Esophagus muscularis mucosa (tissue), 4 donors: ENCODE results near the gene AGBL1. TPM values are rescaled to one million over a fixed set of nuclear protein-coding genes. Genes with fewer than 3 reads are reported as not detected.

ENCODE experiments used
- DNase-seq: peaks from one replicate; pipeline ENCODE4 v3.0.0-alpha.2; 2017; ENCODE audit errors: extremely low spot score
- H3K27ac ChIP-seq, 4 donors: fragments of 200-600 bp; sonication (generic); replicated peaks in 1 of 4; 1 replicate in 3 of 4; 2 replicates in 1 of 4; pipeline ENCODE4 v1.5.1; 2016 to 2019; ENCODE audit warnings: mild to moderate bottlenecking in 1 of 4
- H3K27me3 ChIP-seq, 4 donors: fragments of 200-600 bp; sonication (generic); one replicate each; pipeline versions ENCODE4 v1.5.1 to v1.6.0; 2016 to 2019
- H3K36me3 ChIP-seq, 4 donors: fragments of 200-600 bp; sonication (generic); one replicate each; pipeline ENCODE4 v1.5.1; 2016 to 2019
- H3K4me1 ChIP-seq, 4 donors: fragments of 200-600 bp; sonication (generic); one replicate each; pipeline ENCODE4 v1.5.1; 2016 to 2019
- H3K4me3 ChIP-seq, 4 donors: fragments of 200-600 bp; sonication (generic); 1 replicate in 2 of 4; 2 replicates in 2 of 4; pipeline ENCODE4 v1.5.1; 2016 to 2019; ENCODE audit warnings: mild to moderate bottlenecking in 4 of 4, moderate library complexity in 1 of 4
- H3K9me3 ChIP-seq, 4 donors: fragments of 200-600 bp; sonication (generic); 1 replicate in 3 of 4; 2 replicates in 1 of 4; pipeline ENCODE4 v1.5.1; 2016 to 2019
- CTCF ChIP-seq, 3 experiments: fragments of 200-600 bp in 2 of 3; fragments of 450-650 bp in 1 of 3; sonication (generic) in 2 of 3; IDR thresholded peaks; one replicate each; pipeline ENCODE4 v1.5.1; 2017 to 2019; ENCODE audit warnings: antibody characterized with exemption in 3 of 3, mild to moderate bottlenecking in 2 of 3, moderate library complexity in 1 of 3
- EP300 ChIP-seq: sonication (generic); formaldehyde crosslinking; IDR thresholded peaks from one replicate; pipeline ENCODE4 v1.6.1; 2017; ENCODE audit warnings: antibody characterized with exemption
- POLR2A ChIP-seq: fragments of 450-650 bp; IDR thresholded peaks from one replicate; pipeline ENCODE4 v1.6.1; 2017; ENCODE audit warnings: antibody characterized with exemption, moderate library complexity, mild to moderate bottlenecking, low read depth
- POLR2AphosphoS5 ChIP-seq, 2 donors: sonication (generic); formaldehyde crosslinking; IDR thresholded peaks; one replicate each; pipeline ENCODE4 v1.6.1; 2017; ENCODE audit warnings: antibody characterized with exemption in 2 of 2
- WGBS: methylation state at CpG from one replicate; pipeline ENCODE4 v1.1.5; 2018; 5-methylcytosine and 5-hydroxymethylcytosine counted together
- intact Hi-C: fragments of 100-400 bp; cut with DNase I; formaldehyde crosslinking; loops from one replicate; pipeline ENCODE4 v1.15.1; 2023
- total RNA-seq, 4 donors: library from RNA; depleted of rRNA; stranded (reverse); fragments of >200 nt; gene quantifications; one replicate each; pipeline versions ENCODE4 v1.1.0 to v1.2.1, GENCODE V29; 2016

AGBL1 gene
- total RNA-seq, 4 donors from 2014 or later, result 0.06 TPM; not detected in 3

GRCh38 chr15:86647810-86648440, 568.3 kb downstream of the AGBL1 start:
- Histone ChIP-seq H3K36me3 (no peaks in the 10 kb centered on the region), H3K27me3 (no peaks in the 10 kb centered on the region), H3K27ac (no peak overlapping the region), H3K9me3 (no peaks in the 10 kb centered on the region), H3K4me3 (no peak overlapping the region), H3K4me1 (peaks cover 0 to 4% (median 0%) of the 10 kb centered on the region in 4 donors)
- DNase-seq, result no peak
- intact Hi-C loops, result no loop called here
- TF ChIP-seq POLR2AphosphoS5 (IDR thresholded peaks at IDR 0.05), result no peak
- TF ChIP-seq CTCF (IDR thresholded peaks at IDR 0.05), result no peak
- no peak for TF ChIP-seq EP300
- no peak for TF ChIP-seq POLR2A
- WGBS, result 92% methylated on average over 2 of the region's 2 CpGs

- TF ChIP-seq CTCF (IDR thresholded peaks at IDR 0.05), result no peak
- TF ChIP-seq POLR2A, result no peak
- TF ChIP-seq EP300, result no peak
- TF ChIP-seq POLR2AphosphoS5 (IDR thresholded peaks at IDR 0.05), result no peak
- H3K4me1 ChIP-seq, result peaks cover 0 to 4% (median 0%) of the 10 kb centered on the region in 4 donors
- H3K27me3 ChIP-seq, result no peaks in the 10 kb centered on the region
- DNase-seq, result no peak
- intact Hi-C loops, result no loop called here
- H3K36me3 ChIP-seq, result no peaks in the 10 kb centered on the region
- H3K27ac ChIP-seq, result no peak overlapping the region
- no peaks in the 10 kb centered on the region for H3K9me3 ChIP-seq
- no peak overlapping the region for H3K4me3 ChIP-seq
Observed at GRCh38 chr15:86649277-86649676, 569.6 kb downstream of the AGBL1 start.

GRCh38 chr15:86650094-86650493, 570.4 kb downstream of the AGBL1 start:
- WGBS, result 57% methylated on average over 1 of the region's 1 CpG
- no peak overlapping the region for H3K27ac ChIP-seq
- no peak overlapping the region for H3K4me3 ChIP-seq
- no peaks in the 10 kb centered on the region for H3K36me3 ChIP-seq
- TF ChIP-seq EP300 (no peak), POLR2AphosphoS5 (IDR thresholded peaks at IDR 0.05) (no peak), CTCF (IDR thresholded peaks at IDR 0.05) (no peak)
- peaks cover 0 to 4% (median 0%) of the 10 kb centered on the region in 4 donors for H3K4me1 ChIP-seq
- no peaks in the 10 kb centered on the region for H3K27me3 ChIP-seq
- no peaks in the 10 kb centered on the region for H3K9me3 ChIP-seq
- intact Hi-C loops, result no loop called here
- no peak for DNase-seq

GRCh38 chr15:86653344-86654197, 573.9 kb downstream of the AGBL1 start:
- 88% methylated on average over 6 of the region's 6 CpGs for WGBS
- no peak overlapping the region for H3K4me3 ChIP-seq
- intact Hi-C loops, result no loop called here
- no peak for DNase-seq
- H3K9me3 ChIP-seq, result no peaks in the 10 kb centered on the region
- no peaks in the 10 kb centered on the region for H3K36me3 ChIP-seq
- H3K27ac ChIP-seq, result no peak overlapping the region
- no peak for TF ChIP-seq POLR2A
- TF ChIP-seq EP300, result no peak
- no peak for TF ChIP-seq POLR2AphosphoS5 (IDR thresholded peaks at IDR 0.05)
- TF ChIP-seq CTCF (IDR thresholded peaks at IDR 0.05), result no peak
- H3K27me3 ChIP-seq, result no peaks in the 10 kb centered on the region
- no peaks in the 10 kb centered on the region for H3K4me1 ChIP-seq
